ENCODE measurements around the gene IGFBP6. TPM values are rescaled to one million over a fixed set of nuclear protein-coding genes. Genes with fewer than 3 reads are reported as not detected.
A peak's percentile ranks its signal among the peaks of the same experiment; 100 is the strongest.
"Not testable (repeated sequence)": the region's sequence is repeated elsewhere in the genome, so short reads cannot be mapped to it uniquely, and the experiment has no call there.

The IGFBP6 gene
- total RNA-seq, 2 experiments from 2014 or later, result 3.7 to 6.4 TPM

GRCh38 chr12:53079226-53080117 lies 18.0 kb upstream of the IGFBP6 start, which contains the start of gene SPRYD3:
Gene SPRYD3, minus strand, starts transcription at chr12:53079390. Its CDS starts 57 bp downstream, at chr12:53079333.
- Mint-ChIP-seq H3K36me3 (ENCODE audit: low read depth) (peaks cover 4% of the 10 kb centered on the region), H3K4me3 (peak within 1 kb of the TSS; percentile 88), H3K9me3 (no peaks in the 10 kb centered on the region), H3K27me3 (ENCODE audit: low read depth) (no peaks in the 10 kb centered on the region), H3K27ac (peak within 1 kb of the TSS; percentile 85), H3K4me1 (ENCODE audit: low read depth) (peaks cover 31% of the 10 kb centered on the region)
- CTCF ChIA-PET, result interaction anchor here (0.8 to 19.4 kb wide), 6 partner anchors 13 to 266 kb away, joined by 3 to 360 read pairs (median 3); partner anchors contain the start of genes IGFBP6 and SOAT2
- DNase-seq, result peak; percentile 98
- intact Hi-C loops (cut with micrococcal nuclease), result loop anchor here (1.0 to 2.0 kb wide), 7 partner anchors 20 to 647 kb away; partner anchors contain the start of genes CALCOCO1, CSAD, EIF4B and PFDN5

- peak overlapping the region; percentile 47 for H3K27ac Mint-ChIP-seq
- H3K4me3 Mint-ChIP-seq, result no peak overlapping the region
- no peak for DNase-seq
- no peaks in the 10 kb centered on the region for H3K27me3 Mint-ChIP-seq (ENCODE audit: low read depth)
- H3K9me3 Mint-ChIP-seq, result no peaks in the 10 kb centered on the region
- CTCF ChIA-PET, result interaction anchor here (0.6 to 8.2 kb wide), 3 partner anchors 16 to 340 kb away, joined by 3 to 80 read pairs (median 20); no protein-coding TSS in a partner anchor
- no peaks in the 10 kb centered on the region for H3K36me3 Mint-ChIP-seq (ENCODE audit: low read depth)
- peaks cover 23% of the 10 kb centered on the region for H3K4me1 Mint-ChIP-seq (ENCODE audit: low read depth)
- intact Hi-C loops (cut with micrococcal nuclease), result no loop called here
Measured at GRCh38 chr12:53082637-53083175, 14.8 kb upstream of the IGFBP6 start.

- CTCF ChIA-PET, result interaction anchor here (0.6 to 3.0 kb wide), 4 partner anchors 13 to 69 kb away, joined by 3 to 19 read pairs (median 4); no protein-coding TSS in a partner anchor
- no peaks in the 10 kb centered on the region for H3K36me3 Mint-ChIP-seq (ENCODE audit: low read depth)
- intact Hi-C loops (cut with micrococcal nuclease), result no loop called here
- no peaks in the 10 kb centered on the region for H3K27me3 Mint-ChIP-seq (ENCODE audit: low read depth)
- H3K4me1 Mint-ChIP-seq (ENCODE audit: low read depth), result peaks cover 7% of the 10 kb centered on the region
- H3K9me3 Mint-ChIP-seq, result no peaks in the 10 kb centered on the region
- H3K27ac Mint-ChIP-seq, result no peak overlapping the region
- no peak overlapping the region for H3K4me3 Mint-ChIP-seq
- no peak for DNase-seq
Measured at GRCh38 chr12:53086361-53086760, 11.1 kb upstream of the IGFBP6 start.

- Mint-ChIP-seq H3K27me3 (ENCODE audit: low read depth) (no peaks in the 10 kb centered on the region), H3K4me1 (ENCODE audit: low read depth) (no peaks in the 10 kb centered on the region), H3K9me3 (no peaks in the 10 kb centered on the region), H3K27ac (no peak overlapping the region), H3K4me3 (no peak overlapping the region), H3K36me3 (ENCODE audit: low read depth) (no peaks in the 10 kb centered on the region)
- DNase-seq, result no peak
- CTCF ChIA-PET, result interaction anchor here (1.0 to 1.7 kb wide), 2 partner anchors 12 to 24 kb away, joined by 4 to 6 read pairs; no protein-coding TSS in a partner anchor
- intact Hi-C loops (cut with micrococcal nuclease), result no loop called here
Measured at GRCh38 chr12:53090105-53090504, 7.4 kb upstream of the IGFBP6 start.

DNA sequence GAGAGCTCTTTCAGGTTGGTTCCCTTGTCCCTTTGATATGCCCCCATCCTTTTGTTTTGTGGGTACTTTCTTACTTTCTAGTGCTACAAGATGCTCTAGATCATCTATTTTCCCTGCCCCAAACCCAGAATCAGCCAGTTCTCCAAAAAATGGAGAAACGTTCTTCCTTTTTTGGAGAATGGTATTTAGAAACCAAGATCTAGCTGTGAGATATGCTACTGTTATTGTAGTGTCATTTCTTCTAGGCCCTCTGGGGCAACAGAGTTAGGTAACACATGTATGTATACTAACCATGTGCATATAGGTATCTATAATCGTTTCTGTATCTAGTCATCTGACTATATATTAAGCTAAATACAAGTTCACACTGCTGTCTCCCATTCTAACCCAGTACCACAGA lies 6.9 kb upstream of the IGFBP6 start:
- H3K27me3 Mint-ChIP-seq (ENCODE audit: low read depth), result no peaks in the 10 kb centered on the region
- intact Hi-C loops (cut with micrococcal nuclease), result no loop called here
- H3K27ac Mint-ChIP-seq, result no peak overlapping the region
- CTCF ChIA-PET, result interaction anchor here (1.0 to 1.7 kb wide), 2 partner anchors 12 to 25 kb away, joined by 4 to 6 read pairs; no protein-coding TSS in a partner anchor
- H3K4me3 Mint-ChIP-seq, result no peak overlapping the region
- H3K9me3 Mint-ChIP-seq, result no peaks in the 10 kb centered on the region
- DNase-seq, result no peak
- no peaks in the 10 kb centered on the region for H3K4me1 Mint-ChIP-seq (ENCODE audit: low read depth)
- no peaks in the 10 kb centered on the region for H3K36me3 Mint-ChIP-seq (ENCODE audit: low read depth)

DNA sequence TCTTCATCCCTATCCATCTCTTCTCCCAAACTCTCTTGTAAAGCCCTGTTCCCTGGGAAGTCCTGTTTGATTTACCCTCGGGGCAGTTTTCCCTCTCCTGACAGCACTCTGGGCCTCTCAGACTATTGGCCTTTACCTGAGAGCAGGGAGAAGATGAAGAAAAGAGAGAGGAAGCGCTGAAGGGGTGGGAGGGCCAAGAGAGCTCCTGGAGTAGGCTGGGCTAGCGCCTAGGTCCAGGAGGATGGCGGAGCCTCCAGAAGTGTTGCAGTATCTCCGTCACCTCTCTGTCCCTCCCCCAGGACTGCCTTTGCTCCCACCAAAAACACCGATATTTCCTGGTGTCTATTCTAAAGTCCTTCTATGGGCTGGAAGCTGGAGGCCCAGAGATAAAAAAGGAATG lies 5.7 kb upstream of the IGFBP6 start:
- no peaks in the 10 kb centered on the region for H3K36me3 Mint-ChIP-seq (ENCODE audit: low read depth)
- H3K27me3 Mint-ChIP-seq (ENCODE audit: low read depth), result peaks cover under 1% of the 10 kb centered on the region
- peaks cover under 1% of the 10 kb centered on the region for H3K4me1 Mint-ChIP-seq (ENCODE audit: low read depth)
- no peaks in the 10 kb centered on the region for H3K9me3 Mint-ChIP-seq
- no peak overlapping the region for H3K27ac Mint-ChIP-seq
- CTCF ChIA-PET, result interaction anchor here (4.6 kb wide), 1 partner anchor 25 kb away, joined by 22 read pairs; no protein-coding TSS in a partner anchor
- no peak for DNase-seq
- intact Hi-C loops (cut with micrococcal nuclease), result no loop called here
- H3K4me3 Mint-ChIP-seq, result no peak overlapping the region

DNA sequence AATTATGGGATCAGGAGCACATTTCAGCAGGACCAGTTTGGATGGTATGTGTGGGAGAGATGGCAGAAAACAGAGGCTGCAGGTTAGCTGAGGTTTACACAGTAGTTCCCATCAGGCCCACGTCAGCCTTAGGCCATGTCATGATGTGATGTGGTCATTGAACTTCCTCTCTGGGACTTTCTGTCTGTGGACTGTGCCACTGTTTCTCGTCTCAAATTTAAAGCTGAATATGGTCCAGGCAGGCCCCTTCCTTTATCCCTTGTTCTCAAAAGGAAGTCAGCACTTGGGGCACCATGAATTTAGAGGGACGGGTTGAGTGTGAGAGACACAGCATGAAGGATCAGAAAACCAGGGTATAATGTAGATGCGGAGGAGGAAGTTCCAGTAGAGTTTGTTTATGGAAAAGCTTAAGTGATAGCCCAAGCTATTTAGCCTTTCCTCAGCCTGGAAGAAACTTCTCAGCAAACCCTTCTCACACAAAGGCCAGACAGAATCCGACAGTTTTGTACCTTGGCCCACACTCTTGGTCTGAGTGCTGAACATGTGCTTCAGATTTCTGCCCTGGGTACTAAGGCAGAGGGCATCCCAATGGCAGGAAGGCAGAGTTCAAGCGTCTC lies 3.6 kb upstream of the IGFBP6 start:
- Mint-ChIP-seq H3K9me3 (no peaks in the 10 kb centered on the region), H3K27me3 (ENCODE audit: low read depth) (peaks cover 6% of the 10 kb centered on the region), H3K4me3 (no peak overlapping the region), H3K36me3 (ENCODE audit: low read depth) (no peaks in the 10 kb centered on the region), H3K4me1 (ENCODE audit: low read depth) (peaks cover 16% of the 10 kb centered on the region), H3K27ac (no peak overlapping the region)
- no peak for DNase-seq
- intact Hi-C loops (cut with micrococcal nuclease), result no loop called here
- CTCF ChIA-PET, result interaction anchor here (1.4 to 4.6 kb wide), 2 partner anchors 27 to 29 kb away, joined by 3 to 22 read pairs; no protein-coding TSS in a partner anchor

DNA sequence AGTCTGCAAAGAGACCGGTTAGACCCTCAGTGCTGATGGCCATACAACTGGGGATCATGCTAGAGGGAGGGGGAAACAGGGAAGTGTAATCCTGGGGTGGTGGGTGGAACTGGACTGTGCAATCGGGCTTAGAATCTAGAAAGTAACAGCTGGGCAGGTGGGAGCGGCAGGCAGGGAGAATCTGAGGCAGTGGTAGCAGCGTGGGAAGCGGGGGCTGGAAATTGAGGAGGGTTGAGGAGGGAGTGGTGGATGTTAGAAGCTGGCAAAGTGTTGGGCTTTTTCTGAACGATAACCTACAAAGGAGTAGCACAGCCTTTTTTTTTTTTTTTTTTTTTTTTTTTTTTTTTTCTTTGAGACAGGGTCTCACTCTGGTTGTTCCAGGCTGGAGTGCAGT lies 3.1 kb upstream of the IGFBP6 start:
- intact Hi-C loops (cut with micrococcal nuclease), result no loop called here
- DNase-seq, result no peak
- no peaks in the 10 kb centered on the region for H3K9me3 Mint-ChIP-seq
- H3K4me1 Mint-ChIP-seq (ENCODE audit: low read depth), result peaks cover 21% of the 10 kb centered on the region
- H3K27ac Mint-ChIP-seq, result no peak overlapping the region
- CTCF ChIA-PET, result interaction anchor here (1.0 to 4.6 kb wide), 3 partner anchors 10 to 30 kb away, joined by 3 to 22 read pairs (median 4); no protein-coding TSS in a partner anchor
- H3K4me3 Mint-ChIP-seq, result no peak overlapping the region
- peaks cover 6% of the 10 kb centered on the region for H3K27me3 Mint-ChIP-seq (ENCODE audit: low read depth)
- H3K36me3 Mint-ChIP-seq (ENCODE audit: low read depth), result no peaks in the 10 kb centered on the region

DNA sequence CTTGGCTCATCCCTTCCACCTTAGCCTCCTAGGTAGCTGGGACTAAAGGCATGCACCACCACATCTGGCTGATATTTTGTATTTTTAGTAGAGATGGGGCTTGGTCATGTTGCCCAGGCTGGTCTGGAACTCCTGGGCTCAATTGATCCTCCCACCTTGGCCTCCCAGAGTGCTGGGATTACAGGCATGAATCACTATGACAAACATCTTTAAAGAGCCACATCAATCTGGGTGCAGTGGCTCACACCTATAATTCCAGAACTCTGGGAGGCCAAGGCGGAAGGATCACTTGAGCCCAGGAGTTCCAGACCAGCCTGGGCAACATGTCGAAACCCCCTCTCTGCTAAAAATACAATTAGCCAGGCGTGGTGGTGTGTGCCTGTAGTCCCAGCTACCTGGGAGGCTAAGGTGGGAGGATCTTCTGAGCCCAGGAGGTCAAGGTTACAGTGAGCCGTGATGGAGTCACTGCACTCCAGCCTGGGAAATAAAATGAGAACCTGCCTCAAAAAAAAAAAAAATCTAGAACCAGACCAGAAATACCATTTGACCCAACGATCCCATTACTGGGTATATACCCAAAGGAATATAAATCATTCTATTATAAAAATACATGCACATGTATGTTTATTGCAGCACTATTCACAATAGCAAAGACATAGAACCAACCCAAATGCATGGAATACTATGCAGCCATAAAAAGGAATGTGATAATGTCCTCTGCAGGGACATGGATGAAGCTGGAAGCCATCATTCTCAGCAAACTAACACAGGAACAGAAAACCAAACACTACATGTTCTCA lies 2.5 kb upstream of the IGFBP6 start:
- CTCF ChIA-PET, result interaction anchor here (1.0 to 4.6 kb wide), 3 partner anchors 11 to 31 kb away, joined by 3 to 22 read pairs (median 4); no protein-coding TSS in a partner anchor
- H3K36me3 Mint-ChIP-seq (ENCODE audit: low read depth), result not testable (repeated sequence)

DNA sequence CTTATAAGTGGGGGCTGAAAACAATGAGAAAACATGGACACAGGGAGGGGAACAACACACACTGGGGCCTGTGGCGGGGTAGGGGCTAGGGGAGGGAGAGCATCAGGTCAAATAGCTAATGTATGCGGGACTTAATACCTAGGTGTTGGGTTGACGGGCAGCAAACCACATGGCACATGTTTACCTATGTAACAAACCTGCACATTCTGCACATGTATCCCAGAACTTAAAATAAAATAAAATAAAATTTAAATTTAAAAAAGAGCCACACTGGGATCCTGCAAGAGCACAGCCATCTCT lies 1.9 kb upstream of the IGFBP6 start:
- not testable (repeated sequence) for H3K27me3 Mint-ChIP-seq (ENCODE audit: low read depth); H3K36me3 Mint-ChIP-seq (ENCODE audit: low read depth); H3K27ac Mint-ChIP-seq; H3K4me3 Mint-ChIP-seq; DNase-seq; H3K9me3 Mint-ChIP-seq
- CTCF ChIA-PET, result interaction anchor here (0.9 to 4.6 kb wide), 3 partner anchors 11 to 30 kb away, joined by 3 to 22 read pairs (median 4); no protein-coding TSS in a partner anchor
- intact Hi-C loops (cut with micrococcal nuclease), result loop anchor here (5.0 kb wide), 1 partner anchor 407 kb away; the partner anchor contains the start of gene TARBP2
- H3K4me1 Mint-ChIP-seq (ENCODE audit: low read depth), result peaks cover 22% of the 10 kb centered on the region

More for the DNA sequence above, 2.5 kb upstream of the IGFBP6 start:
- intact Hi-C loops (cut with micrococcal nuclease), result loop anchor here (5.0 kb wide), 1 partner anchor 407 kb away; the partner anchor contains the start of gene TARBP2
- H3K4me3 Mint-ChIP-seq; H3K9me3 Mint-ChIP-seq; DNase-seq; H3K27me3 Mint-ChIP-seq (ENCODE audit: low read depth); H3K27ac Mint-ChIP-seq: not testable (repeated sequence)
- peaks cover 22% of the 10 kb centered on the region for H3K4me1 Mint-ChIP-seq (ENCODE audit: low read depth)

DNA sequence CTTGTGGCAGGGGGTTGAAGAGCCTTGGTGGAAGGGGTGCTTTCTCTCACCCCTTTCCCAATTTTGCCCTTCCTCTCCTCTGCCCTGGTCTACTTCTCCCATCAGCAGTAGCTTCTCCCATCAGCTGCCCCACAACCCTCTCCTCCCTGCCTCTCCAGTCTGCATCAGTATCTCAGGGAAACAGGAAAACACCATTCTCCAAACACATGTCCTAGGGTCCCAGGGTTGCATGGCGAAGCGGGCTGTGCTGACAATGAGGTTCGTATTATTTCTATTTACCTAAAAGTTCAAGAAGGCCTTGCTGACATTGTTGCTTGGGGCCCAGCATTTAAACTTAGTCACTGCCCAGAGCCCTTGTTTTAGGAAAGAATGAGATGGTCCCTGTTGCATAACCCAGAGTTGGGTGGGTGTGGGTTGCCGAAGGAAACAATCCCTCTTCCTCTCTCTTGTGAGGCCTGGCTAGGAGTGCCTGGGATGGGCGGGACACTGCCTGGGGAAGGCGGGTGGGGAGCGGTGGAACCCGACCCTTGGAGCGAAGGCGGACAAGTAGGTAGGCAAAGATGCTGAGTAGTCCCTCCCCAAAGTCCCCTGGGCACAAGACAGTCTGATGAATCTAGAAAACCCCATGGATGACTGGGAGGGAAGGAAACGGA lies 1.3 kb upstream of the IGFBP6 start:
- H3K4me1 Mint-ChIP-seq (ENCODE audit: low read depth), result peaks cover 22% of the 10 kb centered on the region
- H3K36me3 Mint-ChIP-seq (ENCODE audit: low read depth), result no peaks in the 10 kb centered on the region
- no peak for DNase-seq
- no peak overlapping the region for H3K27ac Mint-ChIP-seq
- CTCF ChIA-PET, result interaction anchor here (0.9 kb wide), 1 partner anchor 30 kb away, joined by 3 read pairs; no protein-coding TSS in a partner anchor
- H3K9me3 Mint-ChIP-seq, result no peaks in the 10 kb centered on the region
- intact Hi-C loops (cut with micrococcal nuclease), result loop anchor here (5.0 kb wide), 1 partner anchor 406 kb away; the partner anchor contains the start of gene TARBP2
- no peak overlapping the region for H3K4me3 Mint-ChIP-seq
- H3K27me3 Mint-ChIP-seq (ENCODE audit: low read depth), result peaks cover 6% of the 10 kb centered on the region

Data from activated naive CD4-positive, alpha-beta T cell treated with anti-CD3 and anti-CD28 coated beads for 36 hours (primary cell).